MCF 10A (cell line): ENCODE results near the gene CHRDL2. TPM values are rescaled to one million over a fixed set of nuclear protein-coding genes. Genes with fewer than 3 reads are reported as not detected.

Experiments
- BruUV-seq: library from RNA; stranded (reverse); fragments of 400-500 nt; replicated peaks from 2 replicates; lab custom pipeline; 2021; lab: Mats Ljungman, UMichigan
- CTCF ChIA-PET: fragments of 300-600 bp; sonication (Branson Sonifier 250); formaldehyde crosslinking; extraction: SDS; loops from one replicate; lab custom pipeline; 2021; ENCODE audit warnings: antibody characterized with exemption, inconsistent platforms; lab: Yijun Ruan, JAX
- POLR2A ChIA-PET: fragments of 300-600, 350-650 bp; sonication (Branson Sonifier 250); formaldehyde crosslinking; extraction: SDS; loops from one replicate; lab custom pipeline; 2020; ENCODE audit warnings: antibody characterized with exemption, inconsistent platforms; lab: Yijun Ruan, JAX
- DNase-seq: peaks from one replicate; pipeline ENCODE4 v3.0.0-alpha.2; 2018; ENCODE audit not compliant: unreplicated experiment
- H3K27ac Mint-ChIP-seq: one replicate; pipeline ENCODE4 v1.8.0; 2022; ENCODE audit warnings: mild to moderate bottlenecking, low read depth, mixed read lengths; ENCODE audit not compliant: unreplicated experiment
- H3K27me3 Mint-ChIP-seq: one replicate; pipeline ENCODE4 v1.8.0; 2022; ENCODE audit warnings: mixed read lengths; ENCODE audit not compliant: insufficient read depth, unreplicated experiment
- H3K36me3 Mint-ChIP-seq: one replicate; pipeline ENCODE4 v1.8.0; 2022; ENCODE audit warnings: mild to moderate bottlenecking, moderate library complexity, mixed read lengths; ENCODE audit not compliant: insufficient read depth, unreplicated experiment
- H3K4me1 Mint-ChIP-seq: one replicate; pipeline ENCODE4 v1.8.0; 2022; ENCODE audit warnings: mixed read lengths; ENCODE audit not compliant: insufficient read depth, unreplicated experiment
- H3K4me3 Mint-ChIP-seq: one replicate; pipeline ENCODE4 v1.8.0; 2022; ENCODE audit warnings: mild to moderate bottlenecking, moderate library complexity, mixed read lengths; ENCODE audit not compliant: unreplicated experiment
- H3K9me3 Mint-ChIP-seq: one replicate; pipeline ENCODE4 v1.8.0; 2022; ENCODE audit warnings: mixed read lengths; ENCODE audit not compliant: unreplicated experiment
- intact Hi-C: fragments of 100-400 bp; cut with micrococcal nuclease; formaldehyde crosslinking; loops from 2 replicates; pipeline ENCODE4 v1.14.1; 2022
- total RNA-seq: library from RNA; stranded (reverse); gene quantifications from 2 replicates; pipeline ENCODE4 v1.2.3, GENCODE V29; 2022
- TF ChIP-seq, protein P1 (sequence below): fragments of 200-600 bp; IDR thresholded peaks from one replicate; pipeline ENCODE4 v1.8.0; 2022; ENCODE audit warnings: antibody characterized with exemption, mild to moderate bottlenecking; ENCODE audit not compliant: unreplicated experiment

Gene CHRDL2
- total RNA-seq, 1 experiment from 2014 or later: not detected

DNA sequence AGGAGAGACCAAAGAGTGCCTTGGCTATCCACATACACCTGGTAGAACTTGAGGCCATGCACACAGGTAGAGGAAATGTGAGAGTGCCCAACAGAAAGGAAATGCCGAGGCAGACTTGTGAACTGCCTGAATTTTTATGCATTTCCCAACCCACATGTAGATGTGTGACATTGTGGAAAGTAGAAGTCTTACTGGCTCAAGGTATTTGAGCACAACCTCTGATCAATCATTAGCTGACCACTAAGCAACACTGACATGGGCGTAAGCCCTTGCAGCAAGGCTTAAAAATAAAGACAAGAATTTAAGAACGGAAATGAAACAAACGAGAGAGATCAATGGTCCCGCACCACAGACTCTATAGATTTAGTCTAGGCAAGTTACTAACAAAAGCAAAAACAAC, 76.2 kb downstream of the CHRDL2 start:
- peaks cover 4% of the 10 kb centered on the region for H3K4me1 Mint-ChIP-seq
- no peak overlapping the region for H3K27ac Mint-ChIP-seq
- H3K9me3 Mint-ChIP-seq: no peaks in the 10 kb centered on the region
- intact Hi-C loops: no loop called here
- H3K27me3 Mint-ChIP-seq: no peaks in the 10 kb centered on the region
- H3K4me3 Mint-ChIP-seq: no peak overlapping the region
- DNase-seq: no peak
- peaks cover 22% of the 10 kb centered on the region for H3K36me3 Mint-ChIP-seq
- TF ChIP-seq, protein P1, sequence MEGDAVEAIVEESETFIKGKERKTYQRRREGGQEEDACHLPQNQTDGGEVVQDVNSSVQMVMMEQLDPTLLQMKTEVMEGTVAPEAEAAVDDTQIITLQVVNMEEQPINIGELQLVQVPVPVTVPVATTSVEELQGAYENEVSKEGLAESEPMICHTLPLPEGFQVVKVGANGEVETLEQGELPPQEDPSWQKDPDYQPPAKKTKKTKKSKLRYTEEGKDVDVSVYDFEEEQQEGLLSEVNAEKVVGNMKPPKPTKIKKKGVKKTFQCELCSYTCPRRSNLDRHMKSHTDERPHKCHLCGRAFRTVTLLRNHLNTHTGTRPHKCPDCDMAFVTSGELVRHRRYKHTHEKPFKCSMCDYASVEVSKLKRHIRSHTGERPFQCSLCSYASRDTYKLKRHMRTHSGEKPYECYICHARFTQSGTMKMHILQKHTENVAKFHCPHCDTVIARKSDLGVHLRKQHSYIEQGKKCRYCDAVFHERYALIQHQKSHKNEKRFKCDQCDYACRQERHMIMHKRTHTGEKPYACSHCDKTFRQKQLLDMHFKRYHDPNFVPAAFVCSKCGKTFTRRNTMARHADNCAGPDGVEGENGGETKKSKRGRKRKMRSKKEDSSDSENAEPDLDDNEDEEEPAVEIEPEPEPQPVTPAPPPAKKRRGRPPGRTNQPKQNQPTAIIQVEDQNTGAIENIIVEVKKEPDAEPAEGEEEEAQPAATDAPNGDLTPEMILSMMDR: no peak
- ChIA-PET CTCF (interaction anchor here (0.6 to 1.4 kb wide), 3 partner anchors 17 to 73 kb away, joined by 3 to 4 read pairs (median 3); no protein-coding TSS in a partner anchor), POLR2A (no interaction called here)
- BruUV-seq: no TSS peak

DNA sequence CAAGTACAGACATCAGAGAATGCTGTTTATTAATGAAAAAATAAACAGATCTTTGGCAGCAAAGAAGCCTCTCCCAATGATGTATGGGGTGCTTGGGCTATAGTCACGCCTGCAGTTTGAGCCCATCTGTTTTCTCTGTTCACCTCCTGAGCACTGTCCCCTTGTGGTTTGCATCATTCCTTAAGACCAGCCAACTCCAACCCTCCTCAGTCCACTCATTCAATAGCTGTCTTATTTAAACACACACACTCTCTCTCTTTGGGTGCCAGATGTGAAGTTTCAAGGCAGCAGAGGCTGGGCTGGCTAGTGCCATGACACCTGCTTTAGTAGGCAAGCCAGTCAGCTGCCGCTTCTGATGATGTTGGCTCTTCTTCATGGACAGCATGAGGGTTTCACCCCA, 80.7 kb downstream of the CHRDL2 start:
- BruUV-seq: no TSS peak
- intact Hi-C loops: no loop called here
- Mint-ChIP-seq H3K9me3 (no peaks in the 10 kb centered on the region), H3K27ac (no peak overlapping the region), H3K4me3 (no peak overlapping the region), H3K36me3 (peaks cover 28% of the 10 kb centered on the region), H3K4me1 (no peaks in the 10 kb centered on the region), H3K27me3 (no peaks in the 10 kb centered on the region)
- TF ChIP-seq, protein P1: no peak
- ChIA-PET POLR2A (interaction anchor here (0.9 kb wide), 1 partner anchor 12 kb away, joined by 3 read pairs; no protein-coding TSS in a partner anchor), CTCF (no interaction called here)
- DNase-seq: no peak

DNA sequence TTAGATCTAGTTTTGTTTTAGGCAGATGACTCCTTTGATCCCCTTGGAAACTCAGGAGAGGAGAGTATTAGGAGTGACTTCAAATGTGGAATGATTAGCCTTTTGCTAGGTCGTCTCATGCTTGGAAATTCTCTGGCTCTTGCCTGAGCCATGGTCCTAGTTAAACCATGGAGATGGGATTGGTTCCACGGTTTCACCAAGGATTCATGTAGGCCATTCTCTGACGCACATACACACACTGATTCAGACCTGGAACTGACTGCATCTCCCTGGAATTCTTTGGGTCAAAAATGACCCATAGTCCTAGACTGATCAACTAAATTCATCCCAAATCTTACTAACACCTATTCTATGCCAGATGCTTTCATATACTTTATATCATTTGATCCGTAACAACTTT, 82.3 kb downstream of the CHRDL2 start:
- Mint-ChIP-seq H3K9me3 (no peaks in the 10 kb centered on the region), H3K4me3 (no peak overlapping the region), H3K36me3 (peaks cover 24% of the 10 kb centered on the region), H3K4me1 (no peaks in the 10 kb centered on the region), H3K27me3 (no peaks in the 10 kb centered on the region), H3K27ac (no peak overlapping the region)
- no peak for DNase-seq
- intact Hi-C loops: no loop called here
- TF ChIP-seq, protein P1: no peak
- ChIA-PET CTCF (interaction anchor here (0.9 to 3.8 kb wide), 3 partner anchors 27 to 78 kb away, joined by 3 to 15 read pairs (median 4); no protein-coding TSS in a partner anchor), POLR2A (no interaction called here)
- BruUV-seq: no TSS peak

DNA sequence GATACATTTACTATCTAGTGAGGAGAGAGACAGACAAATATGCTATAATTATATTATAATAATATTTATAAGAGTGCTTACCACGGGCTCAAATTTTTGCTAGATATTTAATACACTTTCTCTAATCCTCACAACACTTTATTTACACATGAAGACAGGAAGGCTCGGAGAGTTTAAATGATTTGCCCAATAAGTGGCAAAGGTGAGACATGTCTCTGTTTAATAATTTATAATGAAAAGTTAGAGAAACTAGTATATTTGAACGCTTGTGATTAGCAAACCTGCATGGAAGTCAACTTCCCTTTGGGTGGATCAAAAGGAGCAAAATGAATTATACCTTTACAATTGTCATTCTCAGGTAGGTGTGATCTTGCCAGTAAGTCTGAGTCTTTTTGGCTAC, 83.4 kb downstream of the CHRDL2 start:
- Mint-ChIP-seq H3K27ac (no peak overlapping the region), H3K9me3 (no peaks in the 10 kb centered on the region), H3K4me3 (no peak overlapping the region), H3K4me1 (no peaks in the 10 kb centered on the region), H3K27me3 (no peaks in the 10 kb centered on the region), H3K36me3 (peaks cover 22% of the 10 kb centered on the region)
- TF ChIP-seq, protein P1: no peak
- no peak for DNase-seq
- no TSS peak for BruUV-seq
- intact Hi-C loops: no loop called here
- POLR2A ChIA-PET: no interaction called here
- CTCF ChIA-PET: interaction anchor here (3.8 kb wide), 1 partner anchor 79 kb away, joined by 15 read pairs; no protein-coding TSS in a partner anchor
